OCI-LY1 (cell line): ENCODE data around the gene SPAM1.

Source experiments
- CTCF ChIP-seq: fragments of 200-600 bp; sonication (generic), shearing (Covaris generic); IDR thresholded peaks from 2 replicates; pipeline ENCODE4 v1.5.1; 2017; ENCODE audit warnings: mild to moderate bottlenecking, antibody characterized with exemption, low read length, moderate library complexity, mixed read lengths
- EZH2 ChIP-seq: fragments of 200-600 bp; sonication (generic), shearing (Covaris generic); IDR thresholded peaks from 2 replicates; pipeline ENCODE4 v1.8.0; 2017; ENCODE audit warnings: borderline replicate concordance, mixed run types, mild to moderate bottlenecking, antibody characterized with exemption, low read length, moderate library complexity, mixed read lengths

DNA sequence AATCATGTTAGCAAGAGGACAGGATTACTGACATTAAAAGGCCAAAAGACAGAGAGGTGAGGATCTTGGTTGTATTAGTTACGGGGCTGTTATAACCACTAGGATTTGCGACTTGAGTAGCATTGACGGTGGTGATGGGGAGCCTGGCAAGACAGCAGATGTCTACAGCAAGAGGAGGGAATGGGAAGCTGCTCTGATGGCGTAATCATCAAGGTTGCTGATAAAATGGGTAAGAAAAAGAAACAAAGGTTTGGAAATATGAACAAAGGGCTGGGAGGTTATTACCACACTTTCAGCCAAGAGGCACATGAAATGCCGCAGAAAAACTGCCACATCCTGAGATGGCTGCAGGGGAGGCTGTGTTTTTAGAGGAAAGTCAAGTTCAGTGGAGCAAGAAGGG lies 73.9 kb downstream of the SPAM1 start:
- no peak for TF ChIP-seq CTCF
- TF ChIP-seq EZH2, result no peak
